ENCODE results near the gene LAP3. TPM values are rescaled to one million over a fixed set of nuclear protein-coding genes. Genes with fewer than 3 reads are reported as not detected.

Gene LAP3
- total RNA-seq, 8 experiments from 2014 or later, result 17.6 to 129 (median 55.4) TPM

- H3K27ac ChIP-seq, result no peak overlapping the region
- in situ Hi-C loops (cut with MboI; ENCODE audit: low pct_unique_long_range_greater_than_20kb in 2 of 9, low sequenced_read_pairs in 9 of 9, unreplicated experiment in 9 of 9), result loop anchor here in 4 of 9 experiments (10.0 to 25.0 kb wide), 2 partner anchors 254 to 1037 kb away; no protein-coding TSS in a partner anchor
- no peak for ATAC-seq (replicated peaks in 6 of 8)
- WGBS, 10 experiments, result 75 to 100% (median 88%) methylated on average over 2 to 3 of the region's 3 CpGs; no CpG with 5 or more reads in 1 of the 10 experiments
- no peak overlapping the region for H3K4me3 ChIP-seq
- no peaks in the 10 kb centered on the region for H3K4me1 ChIP-seq (replicated peaks in 1 of 2)
Observed at GRCh38 chr4:17550549-17550948, 26.4 kb upstream of the LAP3 start.

DNA sequence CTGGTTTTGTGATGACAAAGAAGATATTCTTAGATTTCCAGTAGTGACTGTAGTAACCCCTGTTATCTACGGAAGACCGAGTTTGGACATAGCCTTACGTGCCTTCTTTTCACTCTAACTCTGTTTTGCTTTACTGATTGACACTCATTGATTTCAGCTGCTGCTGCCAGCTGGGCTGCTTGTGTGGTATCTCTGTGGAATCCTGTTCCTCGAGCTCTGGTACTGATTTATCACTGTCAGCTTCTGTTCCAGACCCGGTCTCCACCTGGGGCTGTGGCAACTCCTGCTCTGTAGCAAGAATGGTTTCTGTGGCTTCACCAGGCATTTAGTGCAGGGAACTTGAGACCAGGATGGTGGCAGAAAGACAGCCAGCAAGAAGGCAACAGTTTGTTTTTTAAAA, 24.6 kb upstream of the LAP3 start:
- Histone ChIP-seq H3K4me3 (no peak overlapping the region), H3K27ac (no peak overlapping the region), H3K4me1 (replicated peaks in 1 of 2) (no peaks in the 10 kb centered on the region)
- WGBS, 10 experiments, result 6 to 80% (median 38%) methylated on average over 1 to 4 of the region's 5 CpGs; no CpG with 5 or more reads in 2 of the 10 experiments
- in situ Hi-C loops (cut with MboI; ENCODE audit: low pct_unique_long_range_greater_than_20kb in 2 of 9, low sequenced_read_pairs in 9 of 9, unreplicated experiment in 9 of 9), result loop anchor here in 4 of 9 experiments (10.0 to 25.0 kb wide), 2 partner anchors 252 to 1035 kb away; no protein-coding TSS in a partner anchor
- ATAC-seq (replicated peaks in 6 of 8), result peak in 1 of 8 experiments; percentile 30

DNA sequence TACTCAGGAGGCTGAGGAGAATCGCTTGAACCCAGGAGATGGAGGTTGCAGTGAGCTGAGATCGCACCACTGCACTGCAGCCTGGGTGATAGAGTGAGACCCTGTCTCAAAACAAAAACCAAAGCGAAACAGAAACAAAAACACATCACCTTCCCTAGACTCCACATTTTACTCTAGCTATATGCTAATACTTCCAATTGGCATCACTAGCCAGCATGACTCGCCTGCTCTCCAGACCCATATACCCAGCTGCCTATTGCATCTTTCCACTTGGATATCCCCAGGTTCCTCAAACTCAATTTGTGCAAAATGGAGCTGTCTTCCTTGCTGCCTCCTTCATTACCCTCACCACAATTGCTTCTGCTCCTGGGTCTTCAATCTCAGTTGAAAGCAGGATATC, 22.4 kb upstream of the LAP3 start:
- WGBS, 10 experiments, result 0 to 100% (median 82%) methylated on average over 1 to 4 of the region's 4 CpGs; no CpG with 5 or more reads in 2 of the 10 experiments
- in situ Hi-C loops (cut with MboI; ENCODE audit: low pct_unique_long_range_greater_than_20kb in 2 of 9, low sequenced_read_pairs in 9 of 9, unreplicated experiment in 9 of 9), result loop anchor here in 4 of 9 experiments (10.0 to 25.0 kb wide), 2 partner anchors 250 to 1033 kb away; no protein-coding TSS in a partner anchor
- no peak overlapping the region for H3K27ac ChIP-seq
- no peaks in the 10 kb centered on the region for H3K4me1 ChIP-seq (replicated peaks in 1 of 2)
- no peak overlapping the region for H3K4me3 ChIP-seq
- ATAC-seq (replicated peaks in 6 of 8), result peak in 1 of 8 experiments; percentile 29

- in situ Hi-C loops (cut with MboI; ENCODE audit: low pct_unique_long_range_greater_than_20kb in 2 of 9, low sequenced_read_pairs in 9 of 9, unreplicated experiment in 9 of 9), result loop anchor here in 4 of 9 experiments (10.0 to 25.0 kb wide), 2 partner anchors 248 to 1031 kb away; no protein-coding TSS in a partner anchor
Observed at GRCh38 chr4:17556498-17556897, 20.5 kb upstream of the LAP3 start.

GRCh38 chr4:17557880-17558279, 19.1 kb upstream of the LAP3 start:
- 9 to 98% (median 85%) methylated on average over 1 to 5 of the region's 5 CpGs for WGBS, 10 experiments
- no peaks in the 10 kb centered on the region for H3K4me1 ChIP-seq (replicated peaks in 1 of 2)
- no peak overlapping the region for H3K27ac ChIP-seq
- no peak overlapping the region for H3K4me3 ChIP-seq
- ATAC-seq (replicated peaks in 6 of 8), result peak in 3 of 8 experiments; percentile 33 to 67 (median 64)
- in situ Hi-C loops (cut with MboI; ENCODE audit: low pct_unique_long_range_greater_than_20kb in 2 of 9, low sequenced_read_pairs in 9 of 9, unreplicated experiment in 9 of 9), result loop anchor here in 4 of 9 experiments (10.0 to 25.0 kb wide), 2 partner anchors 247 to 1029 kb away; no protein-coding TSS in a partner anchor

More at GRCh38 chr4:17556498-17556897, 20.5 kb upstream of the LAP3 start:
- H3K4me1 ChIP-seq (replicated peaks in 1 of 2), result no peaks in the 10 kb centered on the region
- ATAC-seq (replicated peaks in 6 of 8), result no peak
- H3K4me3 ChIP-seq, result no peak overlapping the region
- H3K27ac ChIP-seq, result no peak overlapping the region

GRCh38 chr4:17558941-17559708, 17.9 kb upstream of the LAP3 start:
- ATAC-seq (replicated peaks in 6 of 8), result peak in 2 of 8 experiments; percentile 38 to 47
- Histone ChIP-seq H3K4me3 (no peak overlapping the region), H3K4me1 (replicated peaks in 1 of 2) (no peaks in the 10 kb centered on the region), H3K27ac (no peak overlapping the region)
- in situ Hi-C loops (cut with MboI; ENCODE audit: low pct_unique_long_range_greater_than_20kb in 2 of 9, low sequenced_read_pairs in 9 of 9, unreplicated experiment in 9 of 9), result loop anchor here in 4 of 9 experiments (10.0 to 25.0 kb wide), 2 partner anchors 246 to 1028 kb away; no protein-coding TSS in a partner anchor
- WGBS, 10 experiments, result 40 to 100% (median 88%) methylated on average over 1 to 4 of the region's 4 CpGs; no CpG with 5 or more reads in 1 of the 10 experiments

GRCh38 chr4:17559709-17560048, 17.3 kb upstream of the LAP3 start:
- Histone ChIP-seq H3K4me3 (no peak overlapping the region), H3K4me1 (replicated peaks in 1 of 2) (no peaks in the 10 kb centered on the region), H3K27ac (no peak overlapping the region)
- ATAC-seq (replicated peaks in 6 of 8), result no peak
- 33 to 100% (median 72%) methylated on average over 1 to 3 of the region's 3 CpGs; no CpG with 5 or more reads in 3 of the 10 experiments for WGBS, 10 experiments
- in situ Hi-C loops (cut with MboI; ENCODE audit: low pct_unique_long_range_greater_than_20kb in 2 of 9, low sequenced_read_pairs in 9 of 9, unreplicated experiment in 9 of 9), result loop anchor here in 4 of 9 experiments (10.0 to 25.0 kb wide), 2 partner anchors 245 to 1028 kb away; no protein-coding TSS in a partner anchor

GRCh38 chr4:17560065-17560673, 16.8 kb upstream of the LAP3 start:
- in situ Hi-C loops (cut with MboI; ENCODE audit: low pct_unique_long_range_greater_than_20kb in 2 of 9, low sequenced_read_pairs in 9 of 9, unreplicated experiment in 9 of 9), result loop anchor here in 4 of 9 experiments (25.0 kb wide), 1 partner anchor 1027 kb away; no protein-coding TSS in a partner anchor
- no peak for ATAC-seq (replicated peaks in 6 of 8)
- Histone ChIP-seq H3K27ac (no peak overlapping the region), H3K4me1 (replicated peaks in 1 of 2) (no peaks in the 10 kb centered on the region), H3K4me3 (no peak overlapping the region)
- WGBS, 10 experiments, result 13 to 100% (median 91%) methylated on average over 1 to 4 of the region's 6 CpGs; no CpG with 5 or more reads in 1 of the 10 experiments

DNA sequence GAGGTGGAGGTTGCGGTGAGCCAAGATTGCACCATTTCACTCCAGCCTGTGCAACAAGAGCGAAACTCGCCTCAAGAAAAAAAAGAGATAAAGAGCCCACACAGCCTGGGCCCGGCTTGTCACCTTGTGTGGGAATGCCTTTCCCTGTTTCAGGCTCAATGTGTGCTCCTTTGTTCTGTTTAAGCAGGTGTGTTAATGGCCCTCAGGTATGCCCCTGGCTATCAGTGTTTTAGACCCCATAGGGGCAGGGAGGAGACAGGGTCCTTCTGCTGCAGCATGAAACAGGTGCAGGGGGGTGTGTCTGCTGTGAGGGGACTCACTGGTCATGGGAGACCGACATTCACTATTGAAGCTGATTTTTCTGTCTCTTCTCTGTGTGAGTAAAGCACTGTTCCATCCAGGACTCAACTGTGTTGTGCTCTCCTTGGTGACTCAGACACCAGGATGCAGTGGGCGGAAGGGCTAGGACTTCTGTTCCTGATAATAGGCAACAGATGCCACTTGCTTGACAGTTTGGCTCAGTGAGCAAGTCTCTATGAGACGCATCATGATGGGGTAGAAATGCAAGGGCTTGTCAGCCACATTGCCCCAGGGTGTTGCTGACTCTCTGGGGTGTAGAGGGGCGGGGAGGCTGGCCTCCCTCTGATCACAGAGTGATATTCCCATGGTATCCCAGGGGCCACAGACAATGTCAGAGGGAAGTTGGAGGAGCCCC, 15.6 kb upstream of the LAP3 start:
- no peaks in the 10 kb centered on the region for H3K4me1 ChIP-seq (replicated peaks in 1 of 2)
- whole genome bisulfite sequencing, 10 experiments, result 13 to 100% (median 91%) methylated on average over 1 to 5 of the region's 8 CpGs; no CpG with 5 or more reads in 4 of the 10 experiments
- in situ Hi-C loops (cut with MboI; ENCODE audit: low pct_unique_long_range_greater_than_20kb in 2 of 9, low sequenced_read_pairs in 9 of 9, unreplicated experiment in 9 of 9), result loop anchor here in 4 of 9 experiments (25.0 kb wide), 1 partner anchor 1026 kb away; no protein-coding TSS in a partner anchor
- ATAC-seq (replicated peaks in 6 of 8), result peak in 3 of 8 experiments; percentile 19 to 92 (median 91)
- H3K27ac ChIP-seq, result no peak overlapping the region
- no peak overlapping the region for H3K4me3 ChIP-seq

- Histone ChIP-seq H3K4me3 (no peak overlapping the region), H3K27ac (no peak overlapping the region), H3K4me1 (replicated peaks in 1 of 2) (no peaks in the 10 kb centered on the region)
- 80 to 100% (median 89%) methylated on average over 1 of the region's 1 CpG; no CpG with 5 or more reads in 7 of the 10 experiments for WGBS, 10 experiments
- peak in 1 of 8 experiments; percentile 41 for ATAC-seq (replicated peaks in 6 of 8)
- in situ Hi-C loops (cut with MboI; ENCODE audit: low pct_unique_long_range_greater_than_20kb in 2 of 9, low sequenced_read_pairs in 9 of 9, unreplicated experiment in 9 of 9), result loop anchor here in 4 of 9 experiments (25.0 kb wide), 1 partner anchor 1025 kb away; no protein-coding TSS in a partner anchor
Observed at GRCh38 chr4:17562157-17562556, 14.8 kb upstream of the LAP3 start.

- ATAC-seq (replicated peaks in 6 of 8), result no peak
- no peak overlapping the region for H3K27ac ChIP-seq
- no peak overlapping the region for H3K4me3 ChIP-seq
- H3K4me1 ChIP-seq (replicated peaks in 1 of 2), result no peaks in the 10 kb centered on the region
- 94 to 100% (median 95%) methylated on average over 2 to 3 of the region's 3 CpGs; no CpG with 5 or more reads in 6 of the 10 experiments for WGBS, 10 experiments
- in situ Hi-C loops (cut with MboI; ENCODE audit: low pct_unique_long_range_greater_than_20kb in 2 of 9, low sequenced_read_pairs in 9 of 9, unreplicated experiment in 9 of 9), result loop anchor here in 4 of 9 experiments (25.0 kb wide), 1 partner anchor 1021 kb away; no protein-coding TSS in a partner anchor
Observed at GRCh38 chr4:17565846-17566245, 11.2 kb upstream of the LAP3 start.

GRCh38 chr4:17567271-17567670, 9.7 kb upstream of the LAP3 start:
- in situ Hi-C loops (cut with MboI; ENCODE audit: low pct_unique_long_range_greater_than_20kb in 2 of 9, low sequenced_read_pairs in 9 of 9, unreplicated experiment in 9 of 9), result loop anchor here in 4 of 9 experiments (25.0 kb wide), 1 partner anchor 1020 kb away; no protein-coding TSS in a partner anchor
- Histone ChIP-seq H3K4me1 (replicated peaks in 1 of 2) (no peaks in the 10 kb centered on the region), H3K4me3 (no peak overlapping the region), H3K27ac (no peak overlapping the region)
- WGBS, 10 experiments, result 0 to 100% (median 73%) methylated on average over 1 to 2 of the region's 2 CpGs; no CpG with 5 or more reads in 2 of the 10 experiments
- peak in 3 of 8 experiments; percentile 44 to 67 (median 64) for ATAC-seq (replicated peaks in 6 of 8)
